Activated T-helper 9 cell treated with anti-CD3 and anti-CD28 coated beads, Interleukin-2, amount 50 U/mL, for 16 hours (primary cell): Measurements from ENCODE around the gene SPATA31D3.
"Not testable (repeated sequence)": the region's sequence is repeated elsewhere in the genome, so short reads cannot be mapped to it uniquely, and the experiment has no call there.

Source experiments
- DNase-seq: peaks from one replicate; pipeline ENCODE4 v3.0.0-alpha.2; 2020; ENCODE audit warnings: low read depth

The SPATA31D3 gene

DNA sequence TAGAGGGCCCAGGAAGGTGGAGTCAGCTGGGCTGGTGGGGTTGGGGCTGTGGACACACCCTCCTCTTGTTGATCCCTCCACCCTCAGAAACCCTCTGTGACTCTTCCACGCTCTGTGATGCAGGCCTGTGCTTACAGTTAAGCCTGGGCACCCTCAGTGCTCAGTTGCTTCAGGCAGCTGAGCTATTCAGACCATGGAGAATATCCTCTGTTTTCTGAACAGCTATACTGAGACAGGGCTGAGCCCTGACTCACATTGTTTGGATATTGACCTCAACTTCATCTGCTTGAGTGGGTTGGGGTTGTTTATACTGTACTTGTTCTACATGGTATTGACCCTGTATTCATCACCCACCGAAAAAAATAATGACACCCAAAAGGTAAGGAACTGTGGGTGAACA lies at the start of gene SPATA31D3:
TSS of gene SPATA31D3 (plus strand) at position 108 of the 400 bp plus-strand sequence. CDS start at position 194, 86 bp downstream.
- DNase-seq, result not testable (repeated sequence)

DNA sequence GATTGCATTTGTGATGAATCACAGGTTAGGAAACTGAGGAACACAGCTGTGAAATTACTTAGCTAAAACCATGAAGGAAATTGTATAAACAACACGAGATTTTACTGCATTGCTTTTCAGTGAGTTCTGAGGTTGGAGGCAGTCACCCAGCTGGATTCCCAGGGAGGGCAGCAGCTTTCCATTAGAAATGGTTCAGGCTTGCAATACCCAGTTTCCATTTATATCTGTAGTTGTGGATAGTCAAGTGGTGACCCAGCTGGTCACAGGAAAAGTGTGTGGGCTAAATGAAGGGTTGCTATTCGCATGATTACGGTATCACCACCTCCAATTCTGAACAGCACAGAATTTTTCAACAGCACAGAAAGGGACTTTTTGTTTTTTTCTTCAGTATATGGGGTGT lies 49.4 kb upstream of the SPATA31D3 start:
- DNase-seq, result no peak

DNA sequence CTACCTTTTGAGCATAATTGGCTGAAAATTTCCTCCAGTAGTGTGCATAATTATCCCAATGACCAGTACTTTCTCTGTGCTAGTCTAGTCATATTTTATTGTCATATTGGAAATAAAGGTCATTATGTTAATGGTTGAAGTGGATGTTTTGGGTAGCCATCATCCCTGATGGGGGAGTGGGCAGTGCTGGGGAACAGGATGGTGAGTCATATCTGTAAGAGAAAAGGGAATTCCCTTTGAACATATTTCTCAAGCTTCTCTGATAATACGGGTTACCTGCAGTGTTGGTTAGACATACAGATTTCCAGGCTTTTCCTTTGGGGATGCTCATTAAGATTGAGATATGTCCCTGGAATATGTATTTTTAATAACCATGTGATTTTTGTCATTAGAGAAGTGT lies 48.4 kb upstream of the SPATA31D3 start:
- DNase-seq, result no peak

DNA sequence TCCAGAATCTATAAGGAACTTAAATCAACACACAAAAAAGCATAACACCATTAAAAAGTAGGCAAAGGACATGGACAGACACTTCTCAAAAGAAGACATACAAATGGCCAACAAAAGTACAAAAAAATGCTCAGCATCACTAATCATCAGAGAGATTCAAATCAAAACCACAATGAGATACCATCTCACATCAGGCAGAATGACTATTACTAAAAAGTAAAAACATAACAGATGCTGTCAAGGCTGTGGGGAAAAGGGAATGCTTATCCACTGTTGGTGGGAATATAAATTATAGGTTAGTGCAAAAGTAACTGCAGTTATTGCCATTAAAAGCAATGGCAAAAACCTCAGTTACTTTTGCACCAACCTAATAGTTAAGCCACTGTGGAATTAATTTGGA lies 47.2 kb upstream of the SPATA31D3 start:
- no peak for DNase-seq

DNA sequence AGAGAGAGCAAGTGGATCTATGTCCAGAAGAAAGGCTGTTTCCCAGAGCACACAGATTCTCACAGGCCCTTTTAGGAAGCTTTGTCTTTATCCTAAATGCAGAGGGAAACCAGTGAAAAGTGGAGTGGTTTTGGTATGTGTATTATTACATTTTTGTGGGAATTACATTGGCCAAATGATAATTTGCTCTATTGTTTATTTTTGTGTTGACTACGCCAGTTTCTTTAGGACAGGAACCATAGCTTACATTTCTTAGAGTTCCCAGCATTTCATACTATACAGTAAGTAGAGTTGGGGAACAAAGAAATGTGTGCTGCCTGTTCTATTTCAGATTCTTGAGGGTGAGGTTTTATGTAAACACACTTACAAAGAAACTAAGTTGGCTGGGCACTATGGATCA lies 44.4 kb upstream of the SPATA31D3 start:
- DNase-seq, result no peak

DNA sequence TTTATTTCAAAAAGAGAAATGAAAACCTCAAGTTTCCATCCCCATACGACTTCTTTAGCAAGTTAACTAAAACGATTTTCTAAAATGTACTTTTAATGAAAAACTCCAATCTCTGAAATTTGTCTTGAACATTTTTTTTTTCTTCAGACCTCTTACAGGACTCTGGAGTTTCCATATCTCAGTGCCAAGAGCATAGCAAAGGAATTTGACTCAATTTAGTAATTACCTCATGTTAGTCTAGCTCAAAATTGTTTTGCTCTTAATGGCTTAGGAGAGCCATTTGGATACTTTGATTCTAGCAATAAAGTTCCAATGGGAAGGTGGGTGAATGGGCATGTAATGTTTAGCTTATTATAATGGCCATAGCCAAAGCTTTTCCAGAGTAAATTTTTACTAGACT lies 41.1 kb upstream of the SPATA31D3 start:
- no peak for DNase-seq

DNA sequence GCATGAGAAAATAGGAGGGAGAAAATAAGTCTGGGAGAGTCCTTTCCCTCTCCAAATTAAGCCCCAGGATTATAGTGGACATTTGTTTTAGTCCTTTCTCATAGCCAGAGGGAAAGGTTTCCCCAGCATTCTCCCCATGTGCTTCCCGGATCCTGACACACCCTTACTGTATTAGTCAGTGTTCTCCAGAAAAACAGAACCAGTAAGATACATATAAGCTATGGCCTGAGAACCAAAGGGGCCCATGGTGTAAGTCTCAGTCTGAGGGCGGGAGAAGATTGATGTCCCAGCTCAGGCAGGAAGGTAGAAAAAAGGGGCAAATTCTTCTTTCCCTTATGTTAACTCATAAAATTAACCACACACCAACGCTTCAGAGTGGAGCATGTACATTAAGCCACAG lies 40.7 kb upstream of the SPATA31D3 start:
- DNase-seq, result no peak

DNA sequence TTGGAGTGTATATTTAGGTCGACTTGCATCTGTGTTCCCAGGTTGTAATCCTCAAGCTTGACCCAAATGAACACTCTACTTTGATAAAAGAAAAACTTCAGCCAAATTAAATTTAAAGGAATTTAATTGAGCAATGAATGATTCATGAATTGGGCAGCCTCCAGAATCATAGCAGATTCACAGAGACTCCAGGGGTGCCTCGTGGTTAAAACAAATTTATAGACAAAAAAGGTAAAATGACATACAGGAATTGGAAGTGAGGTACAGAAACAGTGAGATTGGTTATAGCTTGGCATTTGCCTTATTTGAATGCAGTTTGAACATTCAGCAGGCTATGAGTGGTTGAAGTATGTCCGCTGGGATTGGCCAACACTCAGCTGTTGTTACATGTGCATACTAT lies 36.6 kb upstream of the SPATA31D3 start:
- no peak for DNase-seq

DNA sequence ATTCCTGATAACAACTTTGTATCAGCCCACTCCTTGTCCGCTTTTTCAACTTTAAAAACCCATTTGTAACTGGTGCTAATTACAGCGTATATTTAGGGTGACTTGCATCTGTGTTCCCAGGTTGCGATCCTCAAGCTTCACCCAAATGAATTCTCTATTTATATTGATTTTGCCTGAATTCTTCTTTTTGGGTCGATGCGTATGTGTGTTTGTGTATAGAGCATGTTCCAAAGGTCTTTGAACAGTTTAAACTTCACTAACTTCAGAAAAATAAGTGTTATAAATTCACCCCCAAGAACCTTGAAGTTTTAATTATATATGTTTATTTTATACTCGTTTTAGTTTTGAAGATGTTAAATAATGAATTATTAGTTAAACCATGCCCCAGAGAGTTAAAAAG lies 31.2 kb upstream of the SPATA31D3 start:
- no peak for DNase-seq

DNA sequence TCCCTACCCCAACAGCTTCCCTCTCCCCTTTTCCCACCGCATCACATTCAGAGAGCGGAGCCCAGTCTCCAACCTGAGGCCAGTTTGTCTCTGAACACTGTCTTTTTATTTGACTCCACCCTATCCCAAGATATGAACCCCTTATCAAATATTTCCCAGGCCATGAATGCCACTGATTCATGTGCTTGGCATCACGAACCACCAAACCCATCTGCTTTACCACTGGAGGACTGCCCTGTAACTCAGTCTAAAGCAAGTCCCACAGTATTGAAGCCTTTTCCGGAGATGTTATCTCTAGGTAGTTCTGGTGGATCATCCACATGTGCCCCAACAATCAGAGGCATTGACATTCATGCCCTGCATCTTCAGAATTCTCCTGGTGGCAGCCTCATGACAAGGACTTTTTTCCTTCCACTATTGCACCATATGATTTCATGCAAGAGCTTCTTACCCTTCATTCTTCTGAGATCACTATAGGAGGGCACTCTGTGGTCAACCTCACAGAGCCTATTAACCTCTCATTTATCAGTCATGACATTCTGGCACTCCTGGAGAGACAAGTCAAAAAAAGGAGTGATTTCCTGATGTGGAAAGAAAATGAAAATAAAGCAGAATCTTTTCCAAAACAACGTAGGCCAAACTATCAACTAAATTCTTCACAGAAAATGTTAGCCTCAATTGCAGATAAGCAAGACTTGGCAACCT lies 27.3 kb upstream of the SPATA31D3 start:
- no peak for DNase-seq

DNA sequence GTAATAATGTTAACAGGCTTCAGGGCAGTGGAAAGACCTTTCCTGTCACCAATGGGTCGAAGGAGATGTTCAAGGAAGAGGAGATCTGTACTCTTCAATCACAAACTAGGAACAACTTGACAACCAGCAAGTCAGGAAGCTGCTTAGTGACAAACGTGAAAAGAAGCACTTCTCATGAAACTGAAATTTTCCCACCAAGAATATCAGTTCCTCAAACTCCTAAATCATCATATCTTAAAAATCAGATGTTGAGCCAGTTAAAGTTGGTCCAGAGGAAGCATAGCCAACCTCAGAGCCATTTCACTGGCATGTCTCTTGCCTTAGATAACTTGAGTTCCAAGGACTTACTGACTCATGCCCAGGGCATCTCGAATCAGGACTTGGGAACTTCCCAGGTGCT lies 24.8 kb upstream of the SPATA31D3 start:
- DNase-seq, result not testable (repeated sequence)

DNA sequence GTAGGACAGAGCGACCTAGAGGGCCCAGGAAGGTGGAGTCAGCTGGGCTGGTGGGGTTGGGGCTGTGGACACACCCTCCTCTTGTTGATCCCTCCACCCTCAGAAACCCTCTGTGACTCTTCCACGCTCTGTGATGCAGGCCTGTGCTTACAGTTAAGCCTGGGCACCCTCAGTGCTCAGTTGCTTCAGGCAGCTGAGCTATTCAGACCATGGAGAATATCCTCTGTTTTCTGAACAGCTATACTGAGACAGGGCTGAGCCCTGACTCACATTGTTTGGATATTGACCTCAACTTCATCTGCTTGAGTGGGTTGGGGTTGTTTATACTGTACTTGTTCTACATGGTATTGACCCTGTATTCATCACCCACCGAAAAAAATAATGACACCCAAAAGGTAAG lies 15.0 kb upstream of the SPATA31D3 start, which contains the start of gene SPATA31D4:
TSS of gene SPATA31D4 (plus strand) at position 124 of the 400 bp plus-strand sequence. CDS start at position 210, 86 bp downstream.
- not testable (repeated sequence) for DNase-seq

DNA sequence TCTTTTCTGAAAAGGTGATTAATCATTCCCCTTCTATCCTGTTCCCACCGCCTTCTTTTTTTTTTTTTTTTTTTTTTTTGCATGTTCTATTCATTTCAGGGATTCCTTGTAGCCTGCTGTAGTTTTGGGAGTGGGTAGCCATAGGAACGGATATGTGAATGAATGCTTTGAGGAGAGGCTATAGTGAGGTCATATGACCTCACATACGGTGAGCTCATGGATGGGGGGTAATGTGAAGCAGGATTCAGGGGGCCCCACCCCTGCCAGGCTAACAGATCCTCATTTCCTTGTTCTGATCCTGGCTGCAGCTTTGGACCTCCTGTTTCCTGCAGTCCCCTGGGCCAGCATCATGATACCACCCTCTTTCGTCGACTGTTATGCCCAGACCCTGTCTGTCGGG lies 13.2 kb upstream of the SPATA31D3 start:
- not testable (repeated sequence) for DNase-seq

DNA sequence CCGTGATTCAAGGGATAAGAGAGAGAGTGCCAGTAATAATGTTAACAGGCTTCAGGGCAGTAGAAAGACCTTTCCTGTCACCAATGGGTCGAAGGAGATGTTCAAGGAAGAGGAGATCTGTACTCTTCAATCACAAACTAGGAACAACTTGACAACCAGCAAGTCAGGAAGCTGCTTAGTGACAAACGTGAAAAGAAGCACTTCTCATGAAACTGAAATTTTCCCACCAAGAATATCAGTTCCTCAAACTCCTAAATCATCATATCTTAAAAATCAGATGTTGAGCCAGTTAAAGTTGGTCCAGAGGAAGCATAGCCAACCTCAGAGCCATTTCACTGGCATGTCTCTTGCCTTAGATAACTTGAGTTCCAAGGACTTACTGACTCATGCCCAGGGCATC lies 9.8 kb upstream of the SPATA31D3 start:
- DNase-seq, result not testable (repeated sequence)

DNA sequence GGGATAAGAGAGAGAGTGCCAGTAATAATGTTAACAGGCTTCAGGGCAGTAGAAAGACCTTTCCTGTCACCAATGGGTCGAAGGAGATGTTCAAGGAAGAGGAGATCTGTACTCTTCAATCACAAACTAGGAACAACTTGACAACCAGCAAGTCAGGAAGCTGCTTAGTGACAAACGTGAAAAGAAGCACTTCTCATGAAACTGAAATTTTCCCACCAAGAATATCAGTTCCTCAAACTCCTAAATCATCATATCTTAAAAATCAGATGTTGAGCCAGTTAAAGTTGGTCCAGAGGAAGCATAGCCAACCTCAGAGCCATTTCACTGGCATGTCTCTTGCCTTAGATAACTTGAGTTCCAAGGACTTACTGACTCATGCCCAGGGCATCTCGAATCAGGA lies 5.3 kb downstream of the SPATA31D3 start:
- DNase-seq, result not testable (repeated sequence)

DNA sequence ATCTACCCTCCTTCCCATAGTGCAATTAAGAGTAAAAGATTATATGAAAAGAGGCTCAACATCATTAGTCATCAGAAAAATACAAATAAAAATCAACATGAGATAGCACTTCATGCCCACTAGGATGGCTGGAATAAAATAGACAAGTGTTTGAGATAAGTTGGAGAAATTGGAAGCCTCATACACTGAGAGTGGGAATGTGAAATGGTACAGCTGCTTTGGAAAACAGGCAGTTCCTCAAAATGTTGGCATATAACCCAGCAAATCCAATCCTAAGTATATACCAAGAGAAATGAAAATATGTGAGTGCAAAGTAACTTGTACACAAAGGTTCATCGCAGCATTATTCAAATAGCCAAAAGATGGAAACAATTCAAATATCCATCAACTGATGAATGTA lies 9.8 kb downstream of the SPATA31D3 start:
- no peak for DNase-seq

DNA sequence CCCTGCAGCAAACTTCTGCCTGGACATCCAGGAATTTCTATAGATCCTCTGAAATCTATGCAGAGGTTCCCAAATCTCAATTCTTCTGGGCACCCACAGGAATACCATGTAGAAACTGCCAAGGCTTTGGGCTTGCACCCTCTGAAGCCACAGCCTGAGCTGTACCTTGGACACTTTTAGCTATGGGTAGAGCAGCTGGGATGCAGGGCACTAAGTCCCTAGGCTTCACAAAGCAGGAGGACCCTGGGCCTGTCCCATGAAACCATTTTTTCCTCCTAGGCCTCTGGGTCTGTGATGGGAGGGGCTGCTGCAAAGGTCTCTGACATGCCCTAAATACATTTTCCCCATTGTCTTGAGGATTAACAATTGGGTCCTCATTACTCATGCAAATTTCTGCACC lies 12.3 kb downstream of the SPATA31D3 start:
- DNase-seq, result no peak

DNA sequence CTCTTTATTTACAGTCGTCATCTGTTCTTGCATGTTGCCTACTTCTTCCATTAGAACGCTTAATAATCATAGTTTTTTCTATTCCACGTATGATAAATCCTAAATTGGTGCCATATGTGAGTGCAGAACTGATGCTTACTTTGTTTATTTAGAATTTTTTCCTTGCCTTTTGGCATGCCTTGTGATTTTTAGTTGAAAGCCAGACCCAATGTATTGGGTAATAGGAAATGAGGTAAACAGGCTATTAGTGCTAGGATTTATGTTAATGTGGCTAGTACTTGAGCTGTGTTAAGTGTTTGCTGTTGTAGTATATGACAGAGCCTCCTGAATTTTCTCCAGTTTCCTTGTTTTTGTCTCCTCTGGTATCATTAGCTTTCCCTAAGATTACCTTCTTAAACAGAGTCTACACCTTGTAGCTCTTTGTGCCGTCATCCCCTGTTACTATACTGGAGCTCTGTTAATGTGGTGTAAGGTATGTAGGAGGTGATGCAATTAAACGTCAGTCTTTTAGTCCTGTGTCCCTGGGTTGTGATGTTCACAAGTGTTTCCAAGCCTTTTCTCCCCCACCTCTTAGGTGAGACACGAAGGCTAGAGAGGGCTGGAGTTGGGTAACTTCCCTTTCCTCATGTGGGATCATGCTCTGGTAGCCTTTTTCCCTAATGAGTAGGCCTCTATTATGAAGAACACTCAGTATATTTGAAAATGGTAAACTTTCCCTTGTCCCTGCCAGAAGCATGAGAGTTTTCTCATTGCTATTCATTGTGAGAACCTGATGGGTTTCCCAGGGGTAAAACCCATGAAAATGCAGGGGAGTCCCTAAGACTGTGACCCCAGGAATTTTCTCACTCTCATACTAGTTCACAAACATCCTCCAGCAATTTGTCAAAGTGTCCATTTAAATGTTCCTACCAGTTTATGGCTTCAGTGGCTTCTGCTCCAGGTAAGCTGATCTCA lies 21.2 kb downstream of the SPATA31D3 start:
- DNase-seq, result no peak

DNA sequence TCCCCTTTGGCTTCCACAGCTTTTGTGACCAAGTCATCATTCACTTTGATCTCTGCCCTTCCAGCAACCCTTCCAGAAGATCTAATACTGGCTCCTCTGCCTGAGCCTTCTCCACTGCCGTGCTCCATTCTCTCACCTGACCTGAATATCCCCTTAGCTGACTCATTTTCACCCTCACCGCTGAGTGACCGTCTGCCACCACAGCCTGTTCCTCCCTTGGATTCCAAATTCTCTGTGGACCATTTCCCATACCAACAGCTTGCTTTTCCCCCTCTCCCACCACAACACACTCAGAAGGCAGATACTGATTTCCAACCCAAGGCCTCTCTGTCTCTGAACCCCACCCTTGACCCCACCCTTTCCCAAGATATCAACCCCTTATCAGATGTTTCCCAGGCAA lies 24.7 kb downstream of the SPATA31D3 start:
- DNase-seq, result no peak

DNA sequence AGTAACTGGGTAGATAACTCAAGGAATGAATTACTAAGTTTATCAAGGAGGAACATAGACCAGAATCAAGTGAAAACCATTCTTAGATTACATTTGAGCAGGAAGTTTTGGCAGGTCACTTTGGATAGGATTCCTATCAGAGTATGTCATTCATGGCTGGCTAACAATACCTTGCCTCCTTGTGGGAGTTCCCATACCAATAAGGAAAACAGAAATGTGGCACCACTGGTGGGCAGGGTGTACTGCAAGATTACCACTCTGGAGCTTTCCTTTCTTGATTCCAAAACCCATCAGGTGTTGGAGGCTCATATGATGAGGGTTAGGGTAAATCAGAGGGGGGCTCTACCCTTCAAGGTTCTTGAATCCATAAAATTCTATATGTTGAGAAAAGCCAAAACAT lies 26.7 kb downstream of the SPATA31D3 start:
- DNase-seq, result no peak

DNA sequence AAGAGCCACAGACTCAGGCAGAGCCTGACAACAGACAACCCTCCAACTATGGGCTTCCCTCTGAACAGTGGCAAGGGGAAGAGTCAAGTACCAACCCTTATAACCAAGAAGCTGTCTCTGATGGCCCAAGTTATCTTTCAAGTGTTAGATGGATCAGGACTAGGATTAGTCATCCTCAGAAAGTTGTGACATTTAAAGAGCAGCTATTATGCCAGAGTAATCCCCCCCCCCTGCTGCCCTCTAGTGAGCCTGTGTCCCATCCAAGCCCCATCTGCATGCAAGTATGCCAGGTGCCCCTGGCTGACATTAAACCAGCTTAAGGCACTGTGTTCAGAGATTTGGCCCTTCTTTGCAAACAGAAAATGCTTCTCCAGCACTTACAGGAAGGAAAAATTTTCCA lies 28.4 kb downstream of the SPATA31D3 start:
- DNase-seq, result no peak

DNA sequence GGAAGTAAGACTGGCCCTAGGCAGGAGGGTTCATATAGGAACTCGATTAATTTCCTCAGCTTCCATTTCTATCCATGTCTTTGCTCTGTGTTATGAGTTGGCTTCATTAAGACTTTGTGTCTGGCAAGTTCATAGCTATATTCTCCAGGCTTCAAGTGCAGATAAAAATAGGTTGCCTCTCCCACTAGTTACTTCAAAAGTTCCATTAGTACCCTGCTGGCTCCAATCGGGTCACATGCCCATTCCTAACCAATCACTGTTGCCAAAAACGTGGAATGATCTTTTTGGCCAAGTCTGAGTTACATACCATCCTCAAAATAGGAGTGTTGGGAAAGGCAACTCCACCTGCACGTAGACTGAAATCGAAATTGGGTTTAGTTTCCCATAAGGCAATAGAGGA lies 31.5 kb downstream of the SPATA31D3 start:
- no peak for DNase-seq

DNA sequence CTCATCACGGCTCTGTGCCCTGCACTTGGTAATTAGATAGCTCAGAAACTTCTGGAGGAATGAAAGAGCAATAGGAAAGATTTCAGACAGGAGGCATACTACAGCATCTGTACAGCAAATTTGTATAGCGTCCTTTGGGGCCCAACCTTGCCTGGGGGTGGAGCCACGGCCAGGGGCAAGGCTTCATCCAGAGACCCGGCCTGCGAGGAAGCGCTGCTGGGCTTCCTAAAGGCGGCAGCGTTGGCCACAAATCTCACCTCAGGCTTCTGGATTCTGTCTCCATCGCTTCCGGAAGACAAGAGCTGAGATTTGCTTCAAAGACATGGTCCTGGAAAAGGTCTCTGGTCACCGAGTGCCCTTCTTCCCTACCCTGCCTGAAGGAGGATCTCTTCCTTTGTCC lies 33.1 kb downstream of the SPATA31D3 start:
- no peak for DNase-seq
